Glutamatergic neuron (in vitro differentiated cells): ENCODE results near the gene TMEM98. TPM values are rescaled to one million over a fixed set of nuclear protein-coding genes. Genes with fewer than 3 reads are reported as not detected.
"Not testable (repeated sequence)": the region's sequence is repeated elsewhere in the genome, so short reads cannot be mapped to it uniquely, and the experiment has no call there.

Experiments
- DNase-seq: peaks from one replicate; pipeline ENCODE4 v3.0.0; 2022
- H3K27ac Mint-ChIP-seq: one replicate; pipeline ENCODE4 v1.8.0; 2020; ENCODE audit warnings: mild to moderate bottlenecking, mixed read lengths, inconsistent platforms; ENCODE audit not compliant: unreplicated experiment
- H3K27me3 Mint-ChIP-seq: one replicate; pipeline ENCODE4 v1.8.0; 2020; ENCODE audit warnings: mild to moderate bottlenecking, moderate library complexity, mixed read lengths, inconsistent platforms; ENCODE audit not compliant: unreplicated experiment
- H3K36me3 Mint-ChIP-seq: one replicate; pipeline ENCODE4 v1.8.0; 2020; ENCODE audit warnings: mild to moderate bottlenecking, mixed read lengths, inconsistent platforms; ENCODE audit not compliant: unreplicated experiment
- H3K4me1 Mint-ChIP-seq: one replicate; pipeline ENCODE4 v1.8.0; 2020; ENCODE audit warnings: mild to moderate bottlenecking, low read depth, mixed read lengths, inconsistent platforms; ENCODE audit not compliant: unreplicated experiment
- H3K4me3 Mint-ChIP-seq: one replicate; pipeline ENCODE4 v1.8.0; 2020; ENCODE audit warnings: mild to moderate bottlenecking, mixed read lengths, inconsistent platforms; ENCODE audit not compliant: unreplicated experiment
- H3K9me3 Mint-ChIP-seq: one replicate; pipeline ENCODE4 v1.8.0; 2020; ENCODE audit warnings: mild to moderate bottlenecking, moderate library complexity, mixed read lengths, inconsistent platforms; ENCODE audit not compliant: unreplicated experiment
- CTCF ChIP-seq: fragments of 200-600 bp; sonication (generic); IDR thresholded peaks from one replicate; pipeline ENCODE4 v1.5.0; 2021; ENCODE audit not compliant: partially characterized antibody, unreplicated experiment
- total RNA-seq: library from RNA; stranded (reverse); fragmentation: NEBNext Ultra II Directional; extraction: Animal tissue kit (Norgen Biotek cat#: 25700); gene quantifications from one replicate; pipeline ENCODE4 v1.2.1, GENCODE V29; 2021; ENCODE audit not compliant: unreplicated experiment

TMEM98 gene
- total RNA-seq, 1 donor from 2014 or later = 62.3 TPM

- Mint-ChIP-seq H3K27ac (no peak overlapping the region), H3K4me1 (peaks cover 6% of the 10 kb centered on the region), H3K36me3 (no peaks in the 10 kb centered on the region), H3K9me3 (peaks cover 8% of the 10 kb centered on the region), H3K4me3 (no peak overlapping the region), H3K27me3 (no peaks in the 10 kb centered on the region)
- TF ChIP-seq CTCF = no peak
- no peak for DNase-seq
Observed at GRCh38 chr17:32882029-32882428, 45.9 kb upstream of the TMEM98 start.

GRCh38 chr17:32882734-32883133 is 45.2 kb upstream of the TMEM98 start:
- no peaks in the 10 kb centered on the region for H3K36me3 Mint-ChIP-seq
- TF ChIP-seq CTCF = no peak
- H3K27ac Mint-ChIP-seq = no peak overlapping the region
- H3K4me3 Mint-ChIP-seq = no peak overlapping the region
- H3K27me3 Mint-ChIP-seq = no peaks in the 10 kb centered on the region
- H3K4me1 Mint-ChIP-seq = peaks cover 6% of the 10 kb centered on the region
- DNase-seq = no peak
- H3K9me3 Mint-ChIP-seq = peaks cover 4% of the 10 kb centered on the region

GRCh38 chr17:32886951-32887350 is 41.0 kb upstream of the TMEM98 start:
- H3K4me1 Mint-ChIP-seq, H3K27me3 Mint-ChIP-seq, H3K27ac Mint-ChIP-seq, H3K4me3 Mint-ChIP-seq, H3K36me3 Mint-ChIP-seq, DNase-seq, H3K9me3 Mint-ChIP-seq: not testable (repeated sequence)

GRCh38 chr17:32887410-32887809 is 40.5 kb upstream of the TMEM98 start:
- H3K4me3 Mint-ChIP-seq, H3K27me3 Mint-ChIP-seq, H3K36me3 Mint-ChIP-seq, DNase-seq, H3K9me3 Mint-ChIP-seq, H3K4me1 Mint-ChIP-seq, H3K27ac Mint-ChIP-seq: not testable (repeated sequence)

- no peak for TF ChIP-seq CTCF
- H3K36me3 Mint-ChIP-seq = no peaks in the 10 kb centered on the region
- no peak overlapping the region for H3K27ac Mint-ChIP-seq
- H3K4me1 Mint-ChIP-seq = no peaks in the 10 kb centered on the region
- H3K9me3 Mint-ChIP-seq = no peaks in the 10 kb centered on the region
- H3K4me3 Mint-ChIP-seq = no peak overlapping the region
- no peaks in the 10 kb centered on the region for H3K27me3 Mint-ChIP-seq
- DNase-seq = no peak
Observed at GRCh38 chr17:32894245-32894644, 33.7 kb upstream of the TMEM98 start.

- Mint-ChIP-seq H3K27ac (no peak overlapping the region), H3K4me1 (no peaks in the 10 kb centered on the region), H3K27me3 (no peaks in the 10 kb centered on the region), H3K36me3 (no peaks in the 10 kb centered on the region), H3K9me3 (no peaks in the 10 kb centered on the region), H3K4me3 (no peak overlapping the region)
- no peak for DNase-seq
- no peak for TF ChIP-seq CTCF
Observed at GRCh38 chr17:32896647-32897258, 31.2 kb upstream of the TMEM98 start.
